Measurements from ENCODE around the gene MYO1F.

MYO1F gene

DNA sequence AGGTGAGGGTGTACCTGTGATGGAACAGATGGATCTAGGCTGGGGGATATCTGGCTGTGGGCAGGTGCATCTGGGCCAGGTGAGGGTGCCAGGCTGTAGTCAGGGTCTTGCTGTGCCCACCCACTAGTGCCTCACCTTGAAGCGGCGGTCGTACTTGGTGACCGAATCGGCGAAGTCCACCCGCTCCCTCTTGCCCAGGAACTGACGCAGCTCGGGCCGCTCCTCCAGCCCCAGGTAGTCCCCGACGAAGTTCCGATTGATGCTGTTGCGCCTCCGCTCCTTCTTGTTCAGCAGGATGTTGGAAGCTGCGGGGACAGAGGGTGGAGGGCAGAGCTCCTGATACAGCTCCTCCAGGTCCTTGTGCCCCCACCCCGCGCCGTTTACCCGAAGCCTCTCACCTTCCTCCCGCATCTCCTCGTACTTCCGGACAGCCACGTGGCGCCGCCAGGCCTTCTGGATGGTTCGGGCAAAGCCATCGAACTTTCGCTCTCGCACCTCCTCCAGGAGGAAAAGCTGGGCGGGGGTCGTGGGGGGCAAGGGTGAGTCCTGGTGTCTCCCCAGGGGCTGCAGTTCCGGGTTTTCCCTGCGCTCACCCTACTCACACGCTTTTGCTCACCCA lies 47.1 kb downstream of the MYO1F start:
- H3K4me3 ChIP-seq (ENCODE audit: insufficient read depth in 1 of 2, low read depth in 1 of 2, low read length in 2 of 2), result no peak overlapping the region
- H2BK120ac ChIP-seq (ENCODE audit: low read depth, low read length), result no peak overlapping the region
- DNase-seq, result no peak
- no peak overlapping the region for H3K14ac ChIP-seq (ENCODE audit: low read length in 2 of 2)
- no peak overlapping the region for H2AFZ ChIP-seq (ENCODE audit: low read depth, low read length)
- no peak overlapping the region for H4K91ac ChIP-seq (ENCODE audit: low read length)
- H4K8ac ChIP-seq (ENCODE audit: low read length), result no peak overlapping the region
- H3K9me3 ChIP-seq (ENCODE audit: control insufficient read depth, low read length), result no peaks in the 10 kb centered on the region
- no peak overlapping the region for H2AK5ac ChIP-seq (ENCODE audit: low read length, severe bottlenecking)
- peaks cover 0 to 7% of the 10 kb centered on the region in 2 experiments for H3K36me3 ChIP-seq (ENCODE audit: control insufficient read depth in 1 of 2, insufficient read depth in 2 of 2, low read depth in 1 of 2, low read length in 2 of 2)
- H3K27me3 ChIP-seq (ENCODE audit: control insufficient read depth in 1 of 2, insufficient read depth in 1 of 2, low read length in 2 of 2), result no peaks in the 10 kb centered on the region
- no peak overlapping the region for H2BK5ac ChIP-seq (ENCODE audit: low read depth, low read length, poor library complexity, severe bottlenecking)
- no peak overlapping the region for H2BK12ac ChIP-seq (ENCODE audit: low read length in 2 of 2)
- peaks cover 9% of the 10 kb centered on the region for H3K4me1 ChIP-seq (ENCODE audit: control insufficient read depth, insufficient read depth, low read depth, low read length)
- peaks cover 24% of the 10 kb centered on the region for H3K79me1 ChIP-seq (replicated peaks; ENCODE audit: low read length, poor library complexity, severe bottlenecking)
- H2BK15ac ChIP-seq (ENCODE audit: low read depth, poor library complexity, severe bottlenecking), result no peak overlapping the region
- no peak overlapping the region for H3K4ac ChIP-seq (ENCODE audit: low read depth in 1 of 2, low read length in 2 of 2)
- no peak overlapping the region for H3K9ac ChIP-seq (ENCODE audit: low read length)
- H3K23ac ChIP-seq (ENCODE audit: low read length in 2 of 2), result no peak overlapping the region
- no peak overlapping the region for H3K4me2 ChIP-seq (ENCODE audit: low read length, poor library complexity, severe bottlenecking)
- H3K27ac ChIP-seq (ENCODE audit: low read length, poor library complexity, severe bottlenecking), result no peak overlapping the region
- no peak overlapping the region for H3K18ac ChIP-seq (ENCODE audit: low read depth in 1 of 2, low read length in 2 of 2)
- WGBS, result 95% methylated on average over 35 of the region's 35 CpGs

GRCh38 chr19:8529369-8530006 lies 47.8 kb downstream of the MYO1F start:
- Histone ChIP-seq H3K9me3 (ENCODE audit: control insufficient read depth, low read length) (no peaks in the 10 kb centered on the region), H3K4me1 (ENCODE audit: control insufficient read depth, insufficient read depth, low read depth, low read length) (peaks cover 9% of the 10 kb centered on the region), H3K4me3 (ENCODE audit: insufficient read depth in 1 of 2, low read depth in 1 of 2, low read length in 2 of 2) (no peak overlapping the region), H3K23ac (ENCODE audit: low read length in 2 of 2) (no peak overlapping the region), H3K4me2 (ENCODE audit: low read length, poor library complexity, severe bottlenecking) (no peak overlapping the region), H3K4ac (ENCODE audit: low read depth in 1 of 2, low read length in 2 of 2) (no peak overlapping the region), H3K36me3 (ENCODE audit: control insufficient read depth in 1 of 2, insufficient read depth in 2 of 2, low read depth in 1 of 2, low read length in 2 of 2) (peaks cover 0 to 7% of the 10 kb centered on the region in 2 experiments), H3K14ac (ENCODE audit: low read length in 2 of 2) (no peak overlapping the region), H2BK15ac (ENCODE audit: low read depth, poor library complexity, severe bottlenecking) (no peak overlapping the region), H3K27ac (ENCODE audit: low read length, poor library complexity, severe bottlenecking) (no peak overlapping the region), H3K18ac (ENCODE audit: low read depth in 1 of 2, low read length in 2 of 2) (no peak overlapping the region), H4K91ac (ENCODE audit: low read length) (no peak overlapping the region), H2AFZ (ENCODE audit: low read depth, low read length) (no peak overlapping the region), H2BK120ac (ENCODE audit: low read depth, low read length) (no peak overlapping the region), H2BK5ac (ENCODE audit: low read depth, low read length, poor library complexity, severe bottlenecking) (no peak overlapping the region), H3K27me3 (ENCODE audit: control insufficient read depth in 1 of 2, insufficient read depth in 1 of 2, low read length in 2 of 2) (no peaks in the 10 kb centered on the region), H3K9ac (ENCODE audit: low read length) (no peak overlapping the region), H3K79me1 (replicated peaks; ENCODE audit: low read length, poor library complexity, severe bottlenecking) (peaks cover 24% of the 10 kb centered on the region), H4K8ac (ENCODE audit: low read length) (no peak overlapping the region), H2AK5ac (ENCODE audit: low read length, severe bottlenecking) (no peak overlapping the region), H2BK12ac (ENCODE audit: low read length in 2 of 2) (no peak overlapping the region)
- no peak for DNase-seq
- 95% methylated on average over 4 of the region's 4 CpGs for WGBS

GRCh38 chr19:8528500-8528899 lies 48.7 kb downstream of the MYO1F start:
- no peak overlapping the region for H3K4me2 ChIP-seq (ENCODE audit: low read length, poor library complexity, severe bottlenecking)
- H3K4me3 ChIP-seq (ENCODE audit: insufficient read depth in 1 of 2, low read depth in 1 of 2, low read length in 2 of 2), result no peak overlapping the region
- no peak overlapping the region for H2BK120ac ChIP-seq (ENCODE audit: low read depth, low read length)
- no peak overlapping the region for H3K9ac ChIP-seq (ENCODE audit: low read length)
- no peak overlapping the region for H2AFZ ChIP-seq (ENCODE audit: low read depth, low read length)
- H3K4ac ChIP-seq (ENCODE audit: low read depth in 1 of 2, low read length in 2 of 2), result no peak overlapping the region
- H2AK5ac ChIP-seq (ENCODE audit: low read length, severe bottlenecking), result no peak overlapping the region
- no peak overlapping the region for H3K18ac ChIP-seq (ENCODE audit: low read depth in 1 of 2, low read length in 2 of 2)
- no peaks in the 10 kb centered on the region for H3K9me3 ChIP-seq (ENCODE audit: control insufficient read depth, low read length)
- no peaks in the 10 kb centered on the region for H3K27me3 ChIP-seq (ENCODE audit: control insufficient read depth in 1 of 2, insufficient read depth in 1 of 2, low read length in 2 of 2)
- no peak overlapping the region for H3K23ac ChIP-seq (ENCODE audit: low read length in 2 of 2)
- no peak overlapping the region for H4K91ac ChIP-seq (ENCODE audit: low read length)
- H3K4me1 ChIP-seq (ENCODE audit: control insufficient read depth, insufficient read depth, low read depth, low read length), result peaks cover 9% of the 10 kb centered on the region
- no peak overlapping the region for H4K8ac ChIP-seq (ENCODE audit: low read length)
- H3K36me3 ChIP-seq (ENCODE audit: control insufficient read depth in 1 of 2, insufficient read depth in 2 of 2, low read depth in 1 of 2, low read length in 2 of 2), result peaks cover 0 to 7% of the 10 kb centered on the region in 2 experiments
- no peak overlapping the region for H3K27ac ChIP-seq (ENCODE audit: low read length, poor library complexity, severe bottlenecking)
- no peak overlapping the region for H3K14ac ChIP-seq (ENCODE audit: low read length in 2 of 2)
- H2BK12ac ChIP-seq (ENCODE audit: low read length in 2 of 2), result no peak overlapping the region
- H2BK15ac ChIP-seq (ENCODE audit: low read depth, poor library complexity, severe bottlenecking), result no peak overlapping the region
- no peak for DNase-seq
- WGBS, result 75% methylated on average over 3 of the region's 4 CpGs
- peaks cover 24% of the 10 kb centered on the region for H3K79me1 ChIP-seq (replicated peaks; ENCODE audit: low read length, poor library complexity, severe bottlenecking)
- H2BK5ac ChIP-seq (ENCODE audit: low read depth, low read length, poor library complexity, severe bottlenecking), result no peak overlapping the region

DNA sequence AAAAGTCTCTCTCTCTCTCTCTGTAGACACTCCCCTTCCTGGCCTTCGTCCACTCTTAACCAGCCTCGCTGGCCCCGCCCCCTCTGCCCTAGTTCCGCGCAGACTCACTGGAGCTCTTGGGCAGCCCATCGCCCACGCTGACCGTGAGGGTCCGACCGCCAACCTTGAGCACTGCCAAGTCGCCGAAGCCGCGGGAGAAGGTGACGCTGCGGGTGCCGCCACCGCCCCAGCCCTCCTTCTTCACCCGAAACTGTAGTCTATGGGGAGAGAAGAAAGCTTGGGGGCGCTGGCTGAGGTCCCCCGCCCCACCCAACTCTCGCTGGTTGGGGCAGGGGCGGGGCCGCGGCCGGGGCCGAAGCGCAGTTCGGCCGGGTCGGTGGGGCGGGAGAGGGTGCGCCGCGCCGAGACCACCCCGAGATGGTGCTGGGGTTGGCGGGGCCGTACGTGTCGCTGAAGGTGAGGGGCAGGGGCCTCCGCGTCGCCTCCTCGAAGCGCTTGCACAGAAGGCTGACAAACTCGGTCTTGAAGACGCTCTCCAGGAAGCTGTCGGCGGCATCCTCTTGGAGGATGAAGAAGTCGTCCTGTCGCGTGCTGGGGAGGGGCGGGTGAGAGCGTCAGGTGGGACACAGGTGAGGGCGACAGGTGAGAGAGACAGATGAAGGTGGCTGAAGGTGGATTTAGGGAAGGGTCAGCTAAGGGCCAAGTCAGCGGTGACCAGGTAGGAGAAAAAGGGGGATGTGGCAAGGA lies 50.7 kb downstream of the MYO1F start:
- Histone ChIP-seq H2AFZ (ENCODE audit: low read depth, low read length) (peak overlapping the region; percentile 48), H3K36me3 (ENCODE audit: control insufficient read depth in 1 of 2, insufficient read depth in 2 of 2, low read depth in 1 of 2, low read length in 2 of 2) (peaks cover 0 to 7% of the 10 kb centered on the region in 2 experiments), H3K18ac (ENCODE audit: low read depth in 1 of 2, low read length in 2 of 2) (peak overlapping the region; percentile 10 to 88), H2BK12ac (ENCODE audit: low read length in 2 of 2) (peak overlapping the region in 1 of 2 experiments; percentile 45), H3K27me3 (ENCODE audit: control insufficient read depth in 1 of 2, insufficient read depth in 1 of 2, low read length in 2 of 2) (no peaks in the 10 kb centered on the region), H3K79me1 (replicated peaks; ENCODE audit: low read length, poor library complexity, severe bottlenecking) (peaks cover 24% of the 10 kb centered on the region), H3K9me3 (ENCODE audit: control insufficient read depth, low read length) (no peaks in the 10 kb centered on the region), H3K23ac (ENCODE audit: low read length in 2 of 2) (no peak overlapping the region), H2BK15ac (ENCODE audit: low read depth, poor library complexity, severe bottlenecking) (peak overlapping the region; percentile 60), H3K4me1 (ENCODE audit: control insufficient read depth, insufficient read depth, low read depth, low read length) (peaks cover 9% of the 10 kb centered on the region), H2BK5ac (ENCODE audit: low read depth, low read length, poor library complexity, severe bottlenecking) (no peak overlapping the region), H3K4ac (ENCODE audit: low read depth in 1 of 2, low read length in 2 of 2) (peak overlapping the region in 1 of 2 experiments; percentile 45), H3K27ac (ENCODE audit: low read length, poor library complexity, severe bottlenecking) (peak overlapping the region; percentile 81), H3K4me3 (ENCODE audit: insufficient read depth in 1 of 2, low read depth in 1 of 2, low read length in 2 of 2) (peak overlapping the region; percentile 72 to 97), H3K9ac (ENCODE audit: low read length) (peak overlapping the region; percentile 91), H4K91ac (ENCODE audit: low read length) (peak overlapping the region; percentile 70), H4K8ac (ENCODE audit: low read length) (peak overlapping the region; percentile 62), H3K14ac (ENCODE audit: low read length in 2 of 2) (peak overlapping the region in 1 of 2 experiments; percentile 63), H2AK5ac (ENCODE audit: low read length, severe bottlenecking) (no peak overlapping the region), H3K4me2 (ENCODE audit: low read length, poor library complexity, severe bottlenecking) (peak overlapping the region; percentile 64), H2BK120ac (ENCODE audit: low read depth, low read length) (peak overlapping the region; percentile 86)
- WGBS, result 3% methylated on average over 48 of the region's 57 CpGs
- DNase-seq, result peak; percentile 95
